Vagina (tissue), 2 donors: Measurements from ENCODE around the gene PHF14. TPM values are rescaled to one million over a fixed set of nuclear protein-coding genes. Genes with fewer than 3 reads are reported as not detected.

Experiments used
- DNase-seq, 2 donors: peaks; one replicate each; pipeline ENCODE4 v3.0.0-alpha.2; 2017; ENCODE audit errors: extremely low spot score in 2 of 2
- H3K27ac ChIP-seq: fragments of 200-600 bp; sonication (generic); one replicate; pipeline ENCODE4 v1.5.1; 2019
- H3K27me3 ChIP-seq: fragments of 200-600 bp; sonication (generic); one replicate; pipeline ENCODE4 v1.5.1; 2019
- H3K36me3 ChIP-seq, 2 donors: fragments of 200-600 bp; sonication (generic); one replicate each; pipeline ENCODE4 v1.5.1; 2017 to 2019
- H3K4me1 ChIP-seq: fragments of 200-600 bp; sonication (generic); one replicate; pipeline ENCODE4 v1.5.1; 2019
- H3K4me3 ChIP-seq, 2 donors: fragments of 200-600 bp; sonication (generic); 1 replicate in 1 of 2; 2 replicates in 1 of 2; pipeline ENCODE4 v1.5.1; 2016 to 2019
- H3K9me3 ChIP-seq: fragments of 200-600 bp; sonication (generic); one replicate; pipeline ENCODE4 v1.5.1; 2019
- POLR2A ChIP-seq, 2 donors: fragments of 450-650 bp; IDR thresholded peaks; one replicate each; pipeline ENCODE4 v1.6.1; 2017; ENCODE audit warnings: antibody characterized with exemption in 2 of 2, mild to moderate bottlenecking in 2 of 2, moderate library complexity in 2 of 2
- POLR2AphosphoS5 ChIP-seq, 2 donors: sonication (generic); formaldehyde crosslinking; IDR thresholded peaks; one replicate each; pipeline ENCODE4 v1.9.0; 2017; ENCODE audit warnings: antibody characterized with exemption in 2 of 2, mild to moderate bottlenecking in 2 of 2, low read depth in 1 of 2; ENCODE audit not compliant: insufficient read depth in 1 of 2
- intact Hi-C: fragments of 100-400 bp; cut with DNase I; formaldehyde crosslinking; loops from one replicate; pipeline ENCODE4 v1.15.1; 2023
- total RNA-seq: library from RNA; depleted of rRNA; stranded (reverse); fragments of >200 nt; gene quantifications from one replicate; pipeline ENCODE4 v1.2.3, GENCODE V29; 2016
- TF ChIP-seq, protein P1 (sequence below), 3 experiments: fragments of 450-650 bp in 2 of 3; fragments of 200-600 bp in 1 of 3; sonication (generic) in 1 of 3; IDR thresholded peaks; one replicate each; pipeline ENCODE4 v1.5.1; 2017 to 2019; ENCODE audit warnings: antibody characterized with exemption in 3 of 3, mild to moderate bottlenecking in 2 of 3, moderate library complexity in 2 of 3

Gene PHF14
- total RNA-seq, 1 donor from 2014 or later = 43.5 TPM

DNA sequence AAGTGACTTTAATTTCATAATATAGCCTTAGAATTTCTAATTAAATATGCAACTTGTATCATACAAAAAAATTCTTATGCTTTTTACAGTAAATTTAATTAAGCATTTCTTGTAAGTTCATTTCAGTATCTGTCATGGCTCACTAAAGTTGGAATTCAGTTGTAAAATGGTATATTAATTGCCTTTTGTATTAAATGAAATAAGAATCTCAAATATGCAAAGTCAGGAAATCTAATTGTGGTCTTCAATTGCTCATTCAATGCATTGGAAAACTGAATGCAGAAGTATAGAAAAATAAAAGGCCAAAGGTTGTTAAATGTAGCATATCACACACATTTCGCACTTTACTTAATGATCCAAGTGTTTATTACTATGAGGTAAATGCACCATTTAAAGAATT is 189.5 kb downstream of the PHF14 start:
- intact Hi-C loops = no loop called here
- no peak for DNase-seq

GRCh38 chr7:11166051-11166450 is 192.4 kb downstream of the PHF14 start:
- no peaks in the 10 kb centered on the region for H3K4me1 ChIP-seq
- intact Hi-C loops = no loop called here
- TF ChIP-seq, protein P1, sequence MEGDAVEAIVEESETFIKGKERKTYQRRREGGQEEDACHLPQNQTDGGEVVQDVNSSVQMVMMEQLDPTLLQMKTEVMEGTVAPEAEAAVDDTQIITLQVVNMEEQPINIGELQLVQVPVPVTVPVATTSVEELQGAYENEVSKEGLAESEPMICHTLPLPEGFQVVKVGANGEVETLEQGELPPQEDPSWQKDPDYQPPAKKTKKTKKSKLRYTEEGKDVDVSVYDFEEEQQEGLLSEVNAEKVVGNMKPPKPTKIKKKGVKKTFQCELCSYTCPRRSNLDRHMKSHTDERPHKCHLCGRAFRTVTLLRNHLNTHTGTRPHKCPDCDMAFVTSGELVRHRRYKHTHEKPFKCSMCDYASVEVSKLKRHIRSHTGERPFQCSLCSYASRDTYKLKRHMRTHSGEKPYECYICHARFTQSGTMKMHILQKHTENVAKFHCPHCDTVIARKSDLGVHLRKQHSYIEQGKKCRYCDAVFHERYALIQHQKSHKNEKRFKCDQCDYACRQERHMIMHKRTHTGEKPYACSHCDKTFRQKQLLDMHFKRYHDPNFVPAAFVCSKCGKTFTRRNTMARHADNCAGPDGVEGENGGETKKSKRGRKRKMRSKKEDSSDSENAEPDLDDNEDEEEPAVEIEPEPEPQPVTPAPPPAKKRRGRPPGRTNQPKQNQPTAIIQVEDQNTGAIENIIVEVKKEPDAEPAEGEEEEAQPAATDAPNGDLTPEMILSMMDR (IDR thresholded peaks at IDR 0.05) = no peak
- TF ChIP-seq POLR2AphosphoS5 (IDR thresholded peaks at IDR 0.05; ENCODE audit: insufficient read depth in 1 of 2, low read depth in 1 of 2) = no peak
- no peak for TF ChIP-seq POLR2A (IDR thresholded peaks at IDR 0.05)

More for the DNA sequence above, 189.5 kb downstream of the PHF14 start:
- Histone ChIP-seq H3K4me3 (no peak overlapping the region), H3K27ac (no peak overlapping the region), H3K36me3 (no peaks in the 10 kb centered on the region), H3K4me1 (no peaks in the 10 kb centered on the region), H3K27me3 (no peaks in the 10 kb centered on the region), H3K9me3 (no peaks in the 10 kb centered on the region)
- TF ChIP-seq POLR2AphosphoS5 (IDR thresholded peaks at IDR 0.05; ENCODE audit: insufficient read depth in 1 of 2, low read depth in 1 of 2) (no peak), POLR2A (IDR thresholded peaks at IDR 0.05) (no peak)
- TF ChIP-seq, protein P1 (IDR thresholded peaks at IDR 0.05) = no peak

DNA sequence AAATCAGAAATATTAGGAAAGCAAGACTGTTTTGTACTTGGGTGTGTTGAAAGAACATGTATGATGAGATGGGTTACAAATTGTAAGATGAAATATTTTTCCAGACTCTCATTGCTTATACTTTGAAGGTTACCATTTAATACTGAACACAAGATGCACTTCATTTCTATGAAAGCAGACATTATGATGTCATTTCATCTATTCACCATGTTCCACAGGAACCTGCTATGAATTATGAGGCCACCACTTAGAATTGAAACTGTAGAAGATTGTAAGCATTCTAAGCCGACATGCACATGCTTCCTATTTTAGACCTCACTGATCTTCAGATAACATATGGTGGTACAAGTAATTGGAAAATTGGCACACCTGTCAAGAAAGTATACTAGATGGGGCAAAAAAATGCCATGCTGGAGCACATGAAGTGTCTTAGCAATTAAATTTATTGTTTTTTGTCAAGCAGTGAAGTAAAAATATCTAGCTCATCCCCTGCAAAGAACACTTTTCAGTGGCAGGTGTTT is 195.0 kb downstream of the PHF14 start:
- intact Hi-C loops = no loop called here
- Histone ChIP-seq H3K36me3 (no peaks in the 10 kb centered on the region), H3K27me3 (no peaks in the 10 kb centered on the region), H3K4me3 (no peak overlapping the region), H3K27ac (no peak overlapping the region), H3K4me1 (no peaks in the 10 kb centered on the region), H3K9me3 (no peaks in the 10 kb centered on the region)
- no peak for DNase-seq
- TF ChIP-seq, protein P1 (IDR thresholded peaks at IDR 0.05) = no peak
- no peak for TF ChIP-seq POLR2AphosphoS5 (IDR thresholded peaks at IDR 0.05; ENCODE audit: insufficient read depth in 1 of 2, low read depth in 1 of 2)
- TF ChIP-seq POLR2A (IDR thresholded peaks at IDR 0.05) = no peak

More at GRCh38 chr7:11166051-11166450, 192.4 kb downstream of the PHF14 start:
- Histone ChIP-seq H3K9me3 (no peaks in the 10 kb centered on the region), H3K27ac (no peak overlapping the region), H3K27me3 (no peaks in the 10 kb centered on the region), H3K36me3 (no peaks in the 10 kb centered on the region), H3K4me3 (no peak overlapping the region)
- DNase-seq = no peak

GRCh38 chr7:11170175-11170574 is 196.5 kb downstream of the PHF14 start:
- Histone ChIP-seq H3K36me3 (no peaks in the 10 kb centered on the region), H3K9me3 (no peaks in the 10 kb centered on the region), H3K27ac (no peak overlapping the region), H3K27me3 (no peaks in the 10 kb centered on the region), H3K4me3 (no peak overlapping the region), H3K4me1 (no peaks in the 10 kb centered on the region)
- no peak for DNase-seq
- intact Hi-C loops = no loop called here
- TF ChIP-seq, protein P1 (IDR thresholded peaks at IDR 0.05) = no peak
- TF ChIP-seq POLR2AphosphoS5 (IDR thresholded peaks at IDR 0.05; ENCODE audit: insufficient read depth in 1 of 2, low read depth in 1 of 2) (no peak), POLR2A (IDR thresholded peaks at IDR 0.05) (no peak)

- intact Hi-C loops = no loop called here
- TF ChIP-seq POLR2A (IDR thresholded peaks at IDR 0.05) = no peak
- TF ChIP-seq, protein P1 (IDR thresholded peaks at IDR 0.05) = no peak
- TF ChIP-seq POLR2AphosphoS5 (IDR thresholded peaks at IDR 0.05; ENCODE audit: insufficient read depth in 1 of 2, low read depth in 1 of 2) = no peak
- H3K9me3 ChIP-seq = no peaks in the 10 kb centered on the region
- H3K4me3 ChIP-seq = no peak overlapping the region
- no peaks in the 10 kb centered on the region for H3K27me3 ChIP-seq
- no peaks in the 10 kb centered on the region for H3K4me1 ChIP-seq
- DNase-seq = no peak
- no peaks in the 10 kb centered on the region for H3K36me3 ChIP-seq
- H3K27ac ChIP-seq = no peak overlapping the region
Observed at GRCh38 chr7:11170863-11171568, 197.3 kb downstream of the PHF14 start.
